Measurements from ENCODE around the gene PLEKHG2.

DNA sequence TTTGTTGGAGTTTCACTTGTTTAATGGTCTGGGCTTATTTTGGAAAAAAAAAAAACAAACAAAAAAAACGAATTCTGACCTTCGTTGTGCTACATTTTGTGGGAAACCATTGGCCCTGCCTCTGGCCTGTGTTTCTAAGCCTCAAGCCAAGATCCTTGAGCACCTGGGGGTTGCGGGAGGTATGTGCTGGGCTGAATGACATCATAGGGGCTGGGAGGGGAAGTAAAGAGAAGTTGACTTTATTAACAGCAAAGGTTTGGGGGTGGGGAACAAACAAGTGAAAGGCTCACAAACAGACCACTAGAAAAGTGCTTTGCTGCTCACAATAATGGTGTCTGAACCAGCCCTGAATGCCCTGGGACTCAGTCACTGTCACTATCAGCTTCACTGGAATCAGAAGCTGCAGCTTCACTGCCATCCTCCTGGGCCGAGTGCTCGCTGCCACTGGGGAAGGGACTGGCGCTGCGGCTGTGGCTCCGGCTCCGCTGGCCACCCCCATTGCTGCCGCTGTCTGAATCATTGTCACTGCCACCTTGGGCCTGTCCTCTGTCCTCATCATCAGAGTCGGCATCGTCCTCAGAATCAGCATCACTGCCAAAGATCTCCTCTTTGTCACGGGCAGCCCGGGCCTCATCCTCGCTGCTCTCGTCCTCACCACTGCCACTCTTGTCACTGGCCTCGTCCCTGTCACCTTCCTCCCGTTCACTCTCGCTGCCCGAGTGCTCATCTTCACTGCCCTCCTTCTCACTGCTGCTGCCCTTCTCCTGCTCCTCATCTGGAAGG is 26.6 kb upstream of the PLEKHG2 start:
- no peak for TF ChIP-seq CTCF (IDR thresholded peaks at IDR 0.05 in 2 of 3, conservative IDR thresholded peaks at IDR 0.05 in 1 of 3; ENCODE audit: borderline replicate concordance in 1 of 3, insufficient read depth in 1 of 3, low read depth in 2 of 3, low read length in 2 of 3)
- TF ChIP-seq EZH2 (IDR thresholded peaks at IDR 0.05): no peak
- TF ChIP-seq ZFX (IDR thresholded peaks at IDR 0.05): no peak
- TF ChIP-seq MAX (IDR thresholded peaks at IDR 0.05): no peak
- TF ChIP-seq POLR2AphosphoS5 (IDR thresholded peaks at IDR 0.05; ENCODE audit: low read depth, low read length): no peak; the same call in 1 of the 2 replicates
- TF ChIP-seq POLR2A (IDR thresholded peaks at IDR 0.05; ENCODE audit: borderline replicate concordance, extremely low read depth, insufficient read depth, insufficient read length): no peak
- TF ChIP-seq ZNF274 (IDR thresholded peaks at IDR 0.05; ENCODE audit: low read depth, low read length): no peak
- no peak for TF ChIP-seq RAD21 (IDR thresholded peaks at IDR 0.05; ENCODE audit: low read depth)
